GM18907 (cell line): ENCODE data around the gene PRM2.

ENCODE experiments used
- ATAC-seq: cut with Tn5 transposase; IDR thresholded peaks from one replicate; pipeline ENCODE4 v1.9.1; 2021; ENCODE audit warnings: mild to moderate bottlenecking, moderate library complexity; ENCODE audit not compliant: unreplicated experiment

The PRM2 gene

GRCh38 chr16:11276143-11276895 is at the start of gene PRM2:
Gene PRM2 (minus strand): TSS chr16:11276480. CDS start chr16:11276370, 110 bp downstream.
- no peak for ATAC-seq

- ATAC-seq = no peak
These were observed 49.3 kb upstream of the PRM2 start for GRCh38 chr16:11325404-11326083.

DNA sequence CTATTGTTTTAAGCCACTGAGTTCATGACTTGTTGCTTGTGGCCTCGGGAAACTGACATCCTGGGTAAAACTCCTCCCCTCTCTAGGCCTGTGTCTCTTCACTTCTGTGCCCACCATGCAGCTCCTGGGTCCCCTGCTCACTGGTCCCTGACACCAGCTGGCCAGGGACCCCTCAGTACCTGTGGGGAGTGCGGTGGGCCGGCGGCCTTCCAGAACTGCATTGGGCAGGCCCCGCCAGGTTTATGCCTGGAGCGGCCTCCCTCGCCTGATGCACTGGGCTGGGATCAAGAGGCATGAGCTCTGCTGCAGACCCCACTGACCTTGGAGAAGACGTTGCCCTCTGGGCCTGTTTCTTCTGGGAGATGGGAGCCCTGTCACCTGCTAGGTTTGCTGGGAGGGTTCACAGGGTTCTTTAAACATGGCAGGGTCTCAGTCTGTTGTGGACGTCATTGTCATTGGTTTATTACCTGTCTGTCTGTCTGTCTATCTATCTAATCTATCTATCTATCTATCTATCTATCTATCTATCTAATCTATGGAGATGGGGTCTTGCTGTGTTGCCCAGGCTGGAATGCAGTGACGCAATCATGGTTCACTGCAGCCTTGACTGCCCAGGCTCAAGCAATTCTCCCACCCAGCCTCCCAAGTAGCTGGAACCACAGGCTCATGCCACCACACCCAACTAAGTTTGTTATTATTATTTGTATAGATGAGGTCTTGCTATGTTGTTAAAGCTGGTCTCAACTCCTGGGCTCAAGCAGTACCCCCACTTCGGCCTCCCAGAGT is 47.5 kb upstream of the PRM2 start:
- ATAC-seq = no peak

DNA sequence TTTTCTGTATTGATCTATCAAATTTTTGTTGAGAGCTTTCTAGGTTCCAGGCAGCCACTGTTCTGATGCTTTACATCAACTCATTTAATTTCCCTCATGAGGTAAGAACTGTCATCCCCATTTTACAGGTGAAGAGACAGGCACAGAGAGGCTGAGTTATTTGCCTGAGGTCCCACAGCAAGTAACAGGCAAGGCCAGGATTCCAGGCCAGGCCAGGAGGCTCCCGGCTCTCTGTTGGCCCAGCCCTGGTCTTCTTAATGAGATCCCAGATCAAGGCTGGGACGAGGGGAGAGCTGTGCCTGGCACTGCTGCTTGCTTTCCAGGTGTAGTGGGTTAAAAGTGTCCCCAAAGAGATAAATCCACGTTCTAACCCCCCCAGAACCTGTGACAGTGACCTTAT is 46.5 kb upstream of the PRM2 start:
- ATAC-seq = no peak

GRCh38 chr16:11321662-11322061 is 45.4 kb upstream of the PRM2 start:
- no peak for ATAC-seq

DNA sequence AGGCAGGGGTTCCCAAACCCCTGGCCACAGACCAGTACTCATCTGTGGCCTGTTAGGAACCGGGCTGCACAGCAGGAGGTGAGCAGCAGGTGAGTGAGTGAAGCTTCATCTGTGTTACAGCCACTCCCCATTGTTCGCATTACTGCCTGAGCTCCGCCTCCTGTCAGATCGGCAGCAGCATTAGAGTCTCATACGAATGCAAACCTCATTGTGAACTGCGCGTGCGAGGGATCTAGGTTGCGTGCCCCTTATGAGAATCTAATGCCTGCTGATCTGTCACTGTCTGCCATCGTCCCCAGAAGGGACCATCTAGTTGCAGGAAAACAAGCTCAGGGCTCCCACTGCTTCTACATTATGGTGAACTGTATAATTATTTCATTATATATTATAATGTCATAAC is 43.9 kb upstream of the PRM2 start:
- ATAC-seq = no peak

- no peak for ATAC-seq
These were observed 43.4 kb upstream of the PRM2 start for GRCh38 chr16:11319529-11320146.

GRCh38 chr16:11318817-11319216 is 42.5 kb upstream of the PRM2 start:
- no peak for ATAC-seq

GRCh38 chr16:11316331-11317015 is 40.2 kb upstream of the PRM2 start:
- ATAC-seq = no peak

DNA sequence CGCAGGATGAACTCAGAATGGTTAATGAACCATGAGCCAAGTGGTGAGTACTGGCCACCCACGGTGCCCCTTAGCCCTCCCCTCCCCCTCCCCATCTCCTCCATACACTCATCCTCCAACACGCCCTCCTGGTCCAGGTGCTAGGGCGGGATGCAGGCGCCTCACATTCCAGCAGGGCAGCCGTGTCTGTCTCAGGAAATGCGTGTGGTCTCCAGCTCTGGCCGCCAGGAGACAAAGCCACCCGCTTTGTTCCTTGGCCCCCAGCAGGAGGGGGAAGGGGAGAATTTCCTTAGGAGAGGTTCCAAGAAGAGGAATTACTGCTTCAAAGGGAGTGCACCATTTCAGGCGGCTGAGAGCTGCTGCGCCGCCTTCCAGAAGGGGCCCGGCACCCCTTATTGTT is 39.2 kb upstream of the PRM2 start:
- ATAC-seq = no peak

DNA sequence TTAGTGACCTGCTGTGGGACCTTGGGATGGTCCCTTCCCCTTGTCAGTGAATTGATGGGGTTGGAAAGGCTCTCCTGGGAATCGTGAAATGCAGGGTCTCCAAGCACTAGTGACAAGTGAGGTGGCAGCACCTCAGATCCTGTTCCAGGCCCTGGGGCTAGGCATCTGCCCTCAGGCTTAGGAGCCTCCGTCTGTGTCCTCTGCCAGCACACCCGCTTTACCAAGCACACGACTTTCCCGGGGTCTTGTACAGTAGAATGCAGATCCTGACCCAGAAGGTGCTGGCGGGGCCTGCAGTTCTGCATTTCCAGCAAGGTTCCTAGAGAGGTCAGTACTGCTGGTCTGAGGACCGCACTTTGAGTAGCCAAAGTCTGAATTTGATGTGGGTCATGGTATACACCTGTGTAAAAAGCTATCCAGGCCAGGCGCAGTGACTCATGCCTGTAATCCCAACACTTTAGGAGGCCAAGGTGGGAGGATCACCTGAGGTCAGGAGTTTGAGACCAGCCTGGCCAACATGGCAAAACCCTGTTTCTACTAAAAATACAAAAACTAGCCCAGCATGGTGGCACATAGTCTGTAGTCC is 38.1 kb upstream of the PRM2 start:
- no peak for ATAC-seq

DNA sequence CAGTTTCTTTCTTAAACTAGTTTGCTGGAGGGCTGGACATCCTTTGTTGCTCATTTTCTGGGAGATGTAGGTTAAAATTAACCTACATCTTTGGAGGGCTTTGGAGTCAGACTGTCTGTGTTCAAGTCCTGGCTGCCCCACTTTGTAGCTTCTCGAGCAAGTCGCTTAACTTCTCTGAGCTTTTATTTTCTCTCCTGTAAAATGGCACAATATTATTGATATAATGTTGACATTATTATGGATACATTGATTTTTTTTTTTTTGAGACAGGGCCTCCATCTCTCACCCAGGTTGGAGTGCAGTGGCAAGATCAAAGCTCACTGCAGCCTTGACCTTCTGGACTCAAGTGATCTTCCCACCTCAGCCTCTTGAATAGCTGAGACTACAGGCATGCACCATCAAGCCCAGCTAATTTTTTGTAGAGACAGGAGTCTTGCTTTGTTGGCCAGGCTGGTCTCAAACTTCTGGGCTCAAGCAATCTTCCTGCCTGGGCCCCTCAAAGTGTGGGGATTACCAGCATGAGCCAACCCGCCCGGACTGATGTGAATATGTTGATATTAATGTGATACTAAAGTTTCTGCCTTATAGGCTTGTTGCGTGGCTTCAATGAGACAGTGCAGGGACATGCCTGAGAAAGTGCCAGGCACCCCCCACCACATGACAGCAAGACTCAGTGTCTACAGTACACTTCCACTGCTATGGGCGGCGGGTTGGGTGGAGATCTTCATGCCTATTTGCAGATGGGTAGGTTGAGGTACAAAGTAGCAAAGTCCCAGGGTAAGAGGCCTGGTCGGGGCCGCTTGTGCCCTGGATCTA is 37.4 kb upstream of the PRM2 start:
- ATAC-seq = no peak

DNA sequence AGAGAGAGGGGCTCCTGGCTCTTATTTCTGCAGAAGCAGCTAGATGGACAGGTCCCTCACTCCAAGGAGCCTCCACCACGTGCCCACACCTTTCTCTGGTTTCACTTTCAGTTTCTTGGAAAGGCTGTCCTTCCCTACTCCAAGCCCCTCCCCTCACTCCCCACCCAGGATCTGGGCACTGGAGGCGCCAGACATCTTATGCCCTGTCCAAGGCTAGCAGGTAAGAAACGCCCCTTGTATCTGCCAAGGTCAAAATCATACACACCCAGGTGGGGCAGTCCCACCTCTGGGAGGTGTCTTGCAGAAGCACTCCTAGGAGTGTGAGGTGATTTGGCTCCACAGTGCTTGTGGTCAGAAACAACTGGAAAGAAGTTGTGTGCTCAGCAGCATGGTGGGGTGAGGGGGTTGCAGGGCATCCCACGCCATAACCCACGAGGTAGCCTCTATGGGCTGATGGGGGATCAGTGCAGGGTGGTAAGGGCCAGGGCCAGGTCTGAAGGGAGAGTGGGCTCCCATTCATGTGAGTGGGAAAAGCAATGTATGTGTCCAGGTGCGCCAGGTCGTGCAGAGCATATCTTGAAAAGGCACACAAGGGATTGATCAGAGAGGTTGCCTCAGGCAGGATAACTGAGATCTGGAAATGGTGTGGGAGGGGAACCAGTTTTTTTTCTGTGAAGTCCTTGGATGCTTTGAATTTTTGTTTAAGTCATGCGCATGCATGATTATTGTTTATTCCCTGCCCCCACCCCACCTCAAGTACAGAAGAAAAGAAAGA is 36.6 kb upstream of the PRM2 start:
- no peak for ATAC-seq

- peak; percentile 41 for ATAC-seq
These were observed 34.8 kb upstream of the PRM2 start for GRCh38 chr16:11310997-11311561.

DNA sequence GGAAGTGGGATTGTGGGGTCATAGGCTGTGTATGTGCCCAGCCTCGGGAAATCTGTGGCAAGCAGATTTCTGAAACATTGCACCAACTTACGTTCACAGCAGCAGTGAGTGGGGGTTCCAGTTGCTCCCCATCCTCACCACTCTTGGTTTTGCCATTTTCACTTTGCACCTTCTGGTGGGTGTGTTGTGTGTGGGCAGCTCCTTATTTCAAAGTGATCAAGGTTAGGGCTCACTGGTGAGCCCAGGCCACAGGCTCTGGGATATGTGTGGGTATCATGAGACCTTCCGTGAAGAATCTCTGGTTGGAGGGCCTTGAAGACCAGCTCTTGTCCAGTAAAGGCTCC is 34.3 kb upstream of the PRM2 start:
- ATAC-seq = no peak

- ATAC-seq = peak; percentile 48
These were observed 33.8 kb upstream of the PRM2 start for GRCh38 chr16:11309895-11310633.

DNA sequence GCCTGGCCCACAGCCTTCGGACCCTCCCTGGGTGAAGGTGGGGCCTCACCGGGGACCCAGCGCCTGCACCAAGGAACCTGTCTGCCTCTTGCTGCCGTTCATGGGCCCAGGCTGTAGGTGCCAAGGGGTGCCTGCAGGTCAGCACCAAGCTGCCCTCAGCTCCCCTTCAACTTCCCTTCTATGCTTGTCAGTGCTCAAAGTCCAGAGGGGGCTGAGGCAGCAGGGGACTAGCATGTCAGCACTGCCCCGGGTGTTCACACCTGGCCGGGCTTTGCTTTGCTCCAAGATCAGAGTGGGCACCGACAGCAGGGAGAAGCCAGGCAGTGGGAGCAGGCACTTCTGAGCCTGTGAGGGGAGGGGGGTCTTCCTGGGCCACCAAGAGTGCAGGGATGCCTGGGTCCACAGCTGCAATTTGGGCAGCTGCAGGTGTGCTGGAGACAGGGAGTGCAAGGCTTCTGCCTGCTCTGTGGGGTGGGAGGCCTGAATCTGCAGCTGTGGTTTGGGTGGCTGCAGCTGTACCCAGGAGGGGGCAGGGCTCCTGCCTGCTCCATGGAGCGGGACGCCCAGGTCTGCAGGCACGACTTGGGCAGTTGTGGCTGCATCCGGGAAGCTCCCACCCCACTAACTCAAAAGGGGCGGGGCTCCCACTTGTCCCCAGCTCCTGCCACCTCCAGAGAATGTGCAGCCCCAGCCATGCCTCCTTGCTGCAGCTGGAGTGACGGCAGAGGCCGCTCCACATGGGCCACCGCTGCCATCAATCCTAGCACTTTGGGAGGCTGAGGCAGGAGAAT is 32.4 kb upstream of the PRM2 start:
- ATAC-seq = no peak
